GM18508 (cell line): ENCODE results near the gene LRRFIP1.

Experiments used
- ATAC-seq: cut with Tn5 transposase; IDR thresholded peaks from one replicate; pipeline ENCODE4 v1.9.1; 2021; ENCODE audit warnings: moderate number of reproducible peaks; ENCODE audit not compliant: insufficient read depth, unreplicated experiment

The LRRFIP1 gene

GRCh38 chr2:237717366-237718276 is 90.2 kb downstream of the LRRFIP1 start:
- ATAC-seq = no peak

DNA sequence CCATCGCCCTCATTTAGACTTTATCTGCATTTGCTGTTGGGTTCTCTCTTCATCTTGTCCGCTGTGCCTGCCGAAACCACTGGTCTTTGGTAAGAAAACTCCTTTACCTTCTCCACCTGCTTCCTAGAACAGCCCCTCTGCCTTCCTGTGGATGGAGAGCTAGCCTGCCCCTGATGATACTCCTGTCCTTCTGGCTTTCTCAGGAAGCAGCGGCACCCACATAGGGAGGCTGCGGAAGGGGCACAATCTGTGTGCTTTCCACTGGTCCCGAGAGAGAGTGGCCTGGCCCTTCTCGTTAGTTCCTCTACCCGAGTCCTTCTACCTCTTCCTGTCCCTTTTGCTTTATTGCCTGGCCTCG is 90.9 kb downstream of the LRRFIP1 start:
- ATAC-seq = no peak

GRCh38 chr2:237720444-237720843 is 93.1 kb downstream of the LRRFIP1 start:
- no peak for ATAC-seq

- ATAC-seq = no peak
Measured at GRCh38 chr2:237720957-237721356, 93.6 kb downstream of the LRRFIP1 start.

- no peak for ATAC-seq
Measured at GRCh38 chr2:237721458-237721857, 94.1 kb downstream of the LRRFIP1 start.

DNA sequence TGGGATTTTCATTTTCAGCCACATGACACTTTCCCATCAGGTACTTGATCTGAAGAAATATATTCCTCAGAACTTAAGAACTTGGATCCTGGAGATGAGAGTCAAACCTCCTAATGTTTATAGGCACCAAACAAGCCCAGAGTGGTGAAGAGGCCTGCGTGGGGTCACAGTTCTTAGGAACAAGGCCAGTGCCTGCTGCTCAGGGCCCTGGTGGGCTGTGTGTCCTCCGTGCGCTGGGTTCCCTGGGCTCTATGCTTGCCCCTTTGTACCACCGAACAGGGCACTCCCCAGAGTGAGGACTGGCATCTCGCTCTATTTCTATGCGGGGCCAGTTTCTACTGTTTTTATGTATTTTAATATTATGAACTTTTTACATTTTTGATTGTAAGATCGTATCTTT is 95.2 kb downstream of the LRRFIP1 start:
- no peak for ATAC-seq

GRCh38 chr2:237723023-237723422 is 95.6 kb downstream of the LRRFIP1 start:
- ATAC-seq = no peak

- ATAC-seq = no peak
Measured at GRCh38 chr2:237723602-237724001, 96.2 kb downstream of the LRRFIP1 start.

GRCh38 chr2:237724811-237725478 is 97.6 kb downstream of the LRRFIP1 start:
- no peak for ATAC-seq

DNA sequence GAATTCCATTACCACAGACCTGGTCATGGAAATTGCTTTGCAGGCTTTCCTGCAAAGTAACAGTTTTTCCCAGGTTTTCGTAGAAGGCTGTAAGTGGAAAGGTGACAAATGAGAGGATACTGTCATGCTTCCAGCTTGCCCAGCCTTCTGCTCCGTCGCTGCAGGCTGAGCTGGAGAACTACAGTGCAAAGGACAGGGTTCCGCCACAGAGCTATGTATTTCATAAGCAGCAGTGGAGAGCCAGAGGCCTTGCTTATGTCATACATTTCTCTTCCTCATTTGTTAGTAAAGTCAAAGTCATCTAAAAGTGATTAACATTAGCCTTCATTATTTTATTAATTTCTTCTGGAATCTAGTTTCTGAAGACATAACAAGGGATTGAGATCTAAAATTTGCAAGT is 98.3 kb downstream of the LRRFIP1 start:
- no peak for ATAC-seq

GRCh38 chr2:237726401-237726830 is 99.0 kb downstream of the LRRFIP1 start:
- ATAC-seq = no peak

GRCh38 chr2:237727363-237727762 is 100.0 kb downstream of the LRRFIP1 start:
- no peak for ATAC-seq

DNA sequence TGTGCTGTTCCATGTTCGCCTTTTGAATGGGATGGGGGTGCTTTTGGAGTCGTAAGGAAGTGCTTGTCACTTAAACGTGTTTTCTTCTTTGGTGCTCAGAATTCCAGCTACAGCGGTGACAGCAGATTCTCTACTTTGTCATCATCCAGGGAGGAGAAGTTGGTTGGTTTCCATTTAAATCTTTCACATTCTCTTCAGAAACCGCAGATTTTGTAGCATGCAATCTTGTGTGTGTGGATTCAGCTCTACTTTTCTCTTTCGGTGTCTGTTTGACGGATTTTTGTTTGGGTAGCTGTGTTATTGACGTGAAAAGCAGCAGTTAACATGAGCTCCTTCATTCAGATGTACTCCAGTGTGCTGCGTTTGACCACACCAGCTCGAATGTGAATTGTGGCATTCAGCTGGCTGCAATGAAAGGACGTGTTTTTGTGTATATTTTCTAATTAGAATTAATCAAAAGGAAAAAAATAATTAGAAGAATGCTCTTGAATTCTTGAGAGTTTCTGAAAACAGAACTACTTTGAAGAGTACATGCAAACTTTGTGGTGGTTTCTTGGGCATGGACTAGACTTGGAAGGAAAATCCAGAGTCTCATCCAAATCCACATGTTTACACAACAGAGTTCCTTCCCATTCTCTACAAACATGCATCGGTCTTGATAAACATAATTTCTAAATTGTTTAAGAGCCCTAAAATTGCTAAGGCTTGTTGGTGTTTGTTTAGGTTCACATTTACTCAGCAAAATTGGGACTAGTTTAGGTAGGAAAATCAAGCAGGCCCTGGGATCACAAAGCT is 102.5 kb downstream of the LRRFIP1 start:
- ATAC-seq = no peak

GRCh38 chr2:237731663-237732062 is 104.3 kb downstream of the LRRFIP1 start:
- no peak for ATAC-seq

- no peak for ATAC-seq
Measured at GRCh38 chr2:237732070-237732469, 104.7 kb downstream of the LRRFIP1 start.

- ATAC-seq = no peak
Measured at GRCh38 chr2:237732790-237733381, 105.5 kb downstream of the LRRFIP1 start.

GRCh38 chr2:237733677-237734300 is 106.4 kb downstream of the LRRFIP1 start:
- no peak for ATAC-seq

DNA sequence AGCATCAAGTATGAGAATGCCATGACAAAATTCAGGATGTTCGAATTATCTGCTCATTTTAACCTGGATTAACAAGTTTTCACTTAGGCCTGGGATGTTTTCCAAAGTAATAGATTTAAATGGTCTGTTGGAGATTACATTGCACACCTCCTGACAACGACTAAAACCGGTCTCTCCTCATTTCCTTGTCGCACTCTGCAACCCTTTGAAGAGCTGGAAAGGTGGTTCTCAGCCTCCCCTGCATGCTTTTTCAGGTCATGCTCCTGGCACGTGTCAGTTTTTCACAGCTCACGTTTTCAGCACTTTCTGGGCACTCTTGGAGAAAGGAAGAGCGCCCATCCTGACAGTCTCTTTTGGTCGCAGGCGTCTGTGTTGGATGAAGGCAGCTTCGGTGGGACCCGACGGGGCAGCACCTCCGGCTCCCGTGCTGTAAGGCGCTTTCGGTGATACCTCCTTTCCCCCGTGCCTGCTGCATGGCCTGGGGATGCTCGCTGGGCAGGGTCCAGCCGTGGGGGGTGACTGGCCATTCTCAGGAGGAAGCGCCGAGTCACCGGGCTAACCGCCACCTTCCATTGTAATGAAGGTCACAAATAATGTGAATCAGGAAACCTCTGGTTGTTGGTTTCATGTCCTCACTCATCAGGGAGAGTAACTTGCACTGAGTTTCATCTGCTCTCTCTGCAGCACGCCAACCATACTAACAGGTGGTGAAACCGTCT is 107.7 kb downstream of the LRRFIP1 start:
- ATAC-seq = no peak

DNA sequence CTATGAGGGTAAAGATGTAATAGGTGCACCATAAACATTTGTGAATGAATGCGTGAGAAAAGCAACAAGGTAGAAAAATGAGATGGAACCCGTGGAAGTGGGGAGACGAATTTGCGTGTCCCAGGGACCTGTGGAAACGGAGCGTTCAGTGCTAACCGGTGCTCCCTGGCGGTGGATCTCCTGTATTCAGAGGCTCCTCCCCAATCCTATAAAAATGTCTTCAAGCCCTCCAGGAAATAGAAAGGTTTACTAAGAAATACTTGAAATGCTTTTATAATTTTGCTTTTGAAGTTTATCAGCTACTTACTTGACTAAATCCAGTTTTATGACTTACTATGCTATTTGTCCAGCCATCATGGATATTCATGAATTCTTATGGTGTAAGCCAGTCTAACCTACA is 108.4 kb downstream of the LRRFIP1 start:
- no peak for ATAC-seq
